Measurements from ENCODE around the gene RGPD4. TPM values are rescaled to one million over a fixed set of nuclear protein-coding genes. Genes with fewer than 3 reads are reported as not detected.

The RGPD4 gene
- total RNA-seq, 1 experiment from 2014 or later, result 0.14 TPM

- ChIA-PET POLR2A (interaction anchor here (1.0 kb wide), 1 partner anchor 11 kb away, joined by 3 read pairs; no protein-coding TSS in a partner anchor), CTCF (interaction anchor here (0.9 kb wide), 1 partner anchor 10 kb away, joined by 3 read pairs; no protein-coding TSS in a partner anchor)
- H3K27me3 Mint-ChIP-seq (ENCODE audit: insufficient read depth, unreplicated experiment), result no peaks in the 10 kb centered on the region
- no peak overlapping the region for H3K4me3 Mint-ChIP-seq (ENCODE audit: unreplicated experiment)
- H3K4me1 Mint-ChIP-seq (ENCODE audit: insufficient read depth, unreplicated experiment), result peaks cover 11% of the 10 kb centered on the region
- TF ChIP-seq CTCF (IDR thresholded peaks at IDR 0.05; ENCODE audit: unreplicated experiment), result no peak
- DNase-seq (ENCODE audit: unreplicated experiment), result no peak
- no peaks in the 10 kb centered on the region for H3K36me3 Mint-ChIP-seq (ENCODE audit: insufficient read depth, unreplicated experiment)
- intact Hi-C loops (cut with micrococcal nuclease), result no loop called here
- peaks cover 6% of the 10 kb centered on the region for H3K9me3 Mint-ChIP-seq (ENCODE audit: unreplicated experiment)
- H3K27ac Mint-ChIP-seq (ENCODE audit: low read depth, unreplicated experiment), result no peak overlapping the region
- no TSS peak for BruUV-seq (replicated peaks)
These were observed 14.7 kb upstream of the RGPD4 start for GRCh38 chr2:107812006-107812405.

- H3K9me3 Mint-ChIP-seq (ENCODE audit: unreplicated experiment), result peaks cover 6% of the 10 kb centered on the region
- H3K4me3 Mint-ChIP-seq (ENCODE audit: unreplicated experiment), result no peak overlapping the region
- no peak overlapping the region for H3K27ac Mint-ChIP-seq (ENCODE audit: low read depth, unreplicated experiment)
- POLR2A ChIA-PET, result interaction anchor here (0.6 kb wide), 1 partner anchor 1815 kb away, joined by 3 read pairs; no protein-coding TSS in a partner anchor
- no peak for TF ChIP-seq CTCF (IDR thresholded peaks at IDR 0.05; ENCODE audit: unreplicated experiment)
- BruUV-seq (replicated peaks), result no TSS peak
- H3K4me1 Mint-ChIP-seq (ENCODE audit: insufficient read depth, unreplicated experiment), result no peaks in the 10 kb centered on the region
- CTCF ChIA-PET, result no interaction called here
- no peaks in the 10 kb centered on the region for H3K27me3 Mint-ChIP-seq (ENCODE audit: insufficient read depth, unreplicated experiment)
- DNase-seq (ENCODE audit: unreplicated experiment), result no peak
- H3K36me3 Mint-ChIP-seq (ENCODE audit: insufficient read depth, unreplicated experiment), result no peaks in the 10 kb centered on the region
- intact Hi-C loops (cut with micrococcal nuclease), result no loop called here
These were observed 9.3 kb upstream of the RGPD4 start for GRCh38 chr2:107817378-107817777.

- Mint-ChIP-seq H3K36me3 (ENCODE audit: insufficient read depth, unreplicated experiment) (no peaks in the 10 kb centered on the region), H3K4me1 (ENCODE audit: insufficient read depth, unreplicated experiment) (no peaks in the 10 kb centered on the region), H3K27me3 (ENCODE audit: insufficient read depth, unreplicated experiment) (no peaks in the 10 kb centered on the region), H3K27ac (ENCODE audit: low read depth, unreplicated experiment) (no peak overlapping the region), H3K4me3 (ENCODE audit: unreplicated experiment) (no peak overlapping the region), H3K9me3 (ENCODE audit: unreplicated experiment) (no peaks in the 10 kb centered on the region)
- intact Hi-C loops (cut with micrococcal nuclease), result no loop called here
- ChIA-PET POLR2A (no interaction called here), CTCF (no interaction called here)
- BruUV-seq (replicated peaks), result no TSS peak
- no peak for TF ChIP-seq CTCF (IDR thresholded peaks at IDR 0.05; ENCODE audit: unreplicated experiment)
- no peak for DNase-seq (ENCODE audit: unreplicated experiment)
These were observed 4.4 kb upstream of the RGPD4 start for GRCh38 chr2:107822302-107822701.

- H3K4me1 Mint-ChIP-seq (ENCODE audit: insufficient read depth, unreplicated experiment), result no peaks in the 10 kb centered on the region
- no peak for DNase-seq (ENCODE audit: unreplicated experiment)
- ChIA-PET POLR2A (no interaction called here), CTCF (no interaction called here)
- no peak for TF ChIP-seq CTCF (IDR thresholded peaks at IDR 0.05; ENCODE audit: unreplicated experiment)
- no peaks in the 10 kb centered on the region for H3K36me3 Mint-ChIP-seq (ENCODE audit: insufficient read depth, unreplicated experiment)
- no peaks in the 10 kb centered on the region for H3K9me3 Mint-ChIP-seq (ENCODE audit: unreplicated experiment)
- intact Hi-C loops (cut with micrococcal nuclease), result no loop called here
- H3K4me3 Mint-ChIP-seq (ENCODE audit: unreplicated experiment), result no peak overlapping the region
- no peak overlapping the region for H3K27ac Mint-ChIP-seq (ENCODE audit: low read depth, unreplicated experiment)
- H3K27me3 Mint-ChIP-seq (ENCODE audit: insufficient read depth, unreplicated experiment), result no peaks in the 10 kb centered on the region
- no TSS peak for BruUV-seq (replicated peaks)
These were observed 2.1 kb upstream of the RGPD4 start for GRCh38 chr2:107824451-107825205.
